Measurements from ENCODE around the gene RGP1.
A peak's percentile ranks its signal among the peaks of the same experiment; 100 is the strongest.

Gene RGP1

GRCh38 chr9:35719546-35719945 lies 29.5 kb upstream of the RGP1 start:
- DNase-seq (ENCODE audit: low read depth), result no peak

GRCh38 chr9:35723426-35723825 lies 25.7 kb upstream of the RGP1 start:
- no peak for DNase-seq (ENCODE audit: low read depth)

- no peak for DNase-seq (ENCODE audit: low read depth)
These were observed 25.2 kb upstream of the RGP1 start for GRCh38 chr9:35723908-35724307.

- DNase-seq (ENCODE audit: low read depth), result no peak
These were observed 23.7 kb upstream of the RGP1 start for GRCh38 chr9:35725362-35725761.

- no peak for DNase-seq (ENCODE audit: low read depth)
These were observed 22.2 kb upstream of the RGP1 start for GRCh38 chr9:35726931-35727330.

GRCh38 chr9:35727676-35728040 lies 21.4 kb upstream of the RGP1 start:
- no peak for DNase-seq (ENCODE audit: low read depth)

GRCh38 chr9:35728041-35728971 lies 20.8 kb upstream of the RGP1 start:
- peak; percentile 94 for DNase-seq (ENCODE audit: low read depth)

GRCh38 chr9:35729101-35729500 lies 20.0 kb upstream of the RGP1 start:
- DNase-seq (ENCODE audit: low read depth), result no peak

GRCh38 chr9:35729700-35730485 lies 19.2 kb upstream of the RGP1 start:
- DNase-seq (ENCODE audit: low read depth), result peak; percentile 90

- DNase-seq (ENCODE audit: low read depth), result no peak
These were observed 18.6 kb upstream of the RGP1 start for GRCh38 chr9:35730486-35730854.

GRCh38 chr9:35731415-35732184 lies 17.5 kb upstream of the RGP1 start:
- no peak for DNase-seq (ENCODE audit: low read depth)

GRCh38 chr9:35732185-35732799 lies 16.8 kb upstream of the RGP1 start, which contains the start of the genes CREB3 and TLN1:
Gene CREB3 (plus strand): TSS chr9:35732666. CDS start chr9:35732773, 107 bp downstream.
Gene TLN1 (minus strand): TSS chr9:35732195. CDS start chr9:35725694, 6,501 bp downstream.
- peak; percentile 94 for DNase-seq (ENCODE audit: low read depth)

GRCh38 chr9:35732800-35733541 lies 16.1 kb upstream of the RGP1 start:
- no peak for DNase-seq (ENCODE audit: low read depth)

GRCh38 chr9:35734096-35734495 lies 15.0 kb upstream of the RGP1 start:
- DNase-seq (ENCODE audit: low read depth), result no peak

GRCh38 chr9:35736201-35736633 lies 12.9 kb upstream of the RGP1 start:
- DNase-seq (ENCODE audit: low read depth), result no peak

- DNase-seq (ENCODE audit: low read depth), result no peak
These were observed 11.9 kb upstream of the RGP1 start for GRCh38 chr9:35737143-35737542.

GRCh38 chr9:35738186-35738585 lies 10.9 kb upstream of the RGP1 start:
- no peak for DNase-seq (ENCODE audit: low read depth)

GRCh38 chr9:35738924-35739323 lies 10.2 kb upstream of the RGP1 start:
- DNase-seq (ENCODE audit: low read depth), result no peak

GRCh38 chr9:35740243-35740642 lies 8.8 kb upstream of the RGP1 start:
- no peak for DNase-seq (ENCODE audit: low read depth)

GRCh38 chr9:35741740-35742139 lies 7.3 kb upstream of the RGP1 start:
- no peak for DNase-seq (ENCODE audit: low read depth)

- DNase-seq (ENCODE audit: low read depth), result no peak
These were observed 5.6 kb upstream of the RGP1 start for GRCh38 chr9:35743452-35743851.
